ENCODE data around the gene SCAMP4. TPM values are rescaled to one million over a fixed set of nuclear protein-coding genes. Genes with fewer than 3 reads are reported as not detected.

SCAMP4 gene
- total RNA-seq, 1 experiment from 2014 or later = 69.0 TPM

- H3K9me3 ChIP-seq (ENCODE audit: control insufficient read depth, low read depth, low read length) = no peaks in the 10 kb centered on the region
- H3K9me3 Mint-ChIP-seq = no peaks in the 10 kb centered on the region; a peak in 1 of 5 replicates
- H2AK5ac ChIP-seq (ENCODE audit: insufficient read length, low read length) = no peak overlapping the region
- no peak for TF ChIP-seq CTCF (conservative IDR thresholded peaks at IDR 0.05)
- H3K4me2 ChIP-seq (ENCODE audit: insufficient read depth, insufficient read length, low read length) = peak overlapping the region; percentile 74
- peak overlapping the region in 1 of 3 experiments; percentile 65; a peak in 4 of 7 replicates for H3K27ac Mint-ChIP-seq
- H3K79me1 ChIP-seq (ENCODE audit: insufficient read depth, low read depth, low read length, poor library complexity, severe bottlenecking) = peaks cover 23% of the 10 kb centered on the region
- H3K23ac ChIP-seq (ENCODE audit: insufficient read length, low read depth, low read length) = no peak overlapping the region
- no peak overlapping the region for H4K8ac ChIP-seq (replicated peaks; ENCODE audit: insufficient read length, low read depth, low read length)
- H3K4ac ChIP-seq (ENCODE audit: low read depth, low read length) = no peak overlapping the region
- peaks cover 9% of the 10 kb centered on the region for H3K23me2 ChIP-seq (ENCODE audit: insufficient read length, low read depth, low read length, poor library complexity, severe bottlenecking)
- H3K27me3 Mint-ChIP-seq (ENCODE audit: low read depth) = peaks cover 2% of the 10 kb centered on the region; the same call in 1 of the 2 replicates
- H4K20me1 ChIP-seq (ENCODE audit: control insufficient read depth, insufficient read depth, insufficient read length) = no peaks in the 10 kb centered on the region
- no peak overlapping the region for H2BK5ac ChIP-seq (ENCODE audit: insufficient read length, low read length)
- no peak overlapping the region for H2BK15ac ChIP-seq (ENCODE audit: low read depth, low read length)
- H2BK12ac ChIP-seq (ENCODE audit: insufficient read length, low read depth, low read length) = no peak overlapping the region
- H3K4me1 Mint-ChIP-seq = peaks cover 33 to 34% of the 10 kb centered on the region in 2 experiments
- no peak overlapping the region for H2AFZ ChIP-seq (ENCODE audit: low read length)
- peak overlapping the region; percentile 63 for H4K91ac ChIP-seq (ENCODE audit: insufficient read length, low read depth, low read length)
- no peak overlapping the region for H3K56ac ChIP-seq (ENCODE audit: insufficient read length, low read depth, low read length)
- DNase-seq = no peak
- H3K18ac ChIP-seq (ENCODE audit: insufficient read length, low read depth, low read length) = no peak overlapping the region
- no peak overlapping the region for H4K5ac ChIP-seq (ENCODE audit: insufficient read length, low read depth, low read length)
- no peak overlapping the region for H2BK120ac ChIP-seq (ENCODE audit: low read depth, low read length, poor library complexity, severe bottlenecking)
- H3T11ph ChIP-seq (ENCODE audit: low read length) = no peak overlapping the region
- no peak overlapping the region for H2BK20ac ChIP-seq (ENCODE audit: low read depth, low read length, poor library complexity, severe bottlenecking)
- peak overlapping the region; percentile 51; the same call in 1 of the 2 replicates for H3K14ac ChIP-seq (ENCODE audit: insufficient read depth, low read length)
- 0 out of 7 replicates have a peak, but pooled peaks cover 0 to 4% (median 0%) of the 10 kb centered on the region in 3 experiments for H3K36me3 Mint-ChIP-seq (ENCODE audit: insufficient read depth in 1 of 3, low read depth in 3 of 3)
- peaks cover 12% of the 10 kb centered on the region; the same call in 1 of the 2 replicates for H3K79me2 ChIP-seq (ENCODE audit: insufficient read depth, low read length)
- no CpG with 5 or more reads among the region's 11 CpGs for WGBS (ENCODE audit: extremely low coverage, insufficient read length, low lambda C conversion rate)
- peak overlapping the region; percentile 91 to 95 for H3K4me3 Mint-ChIP-seq
- peak overlapping the region; percentile 66 for H3K9ac ChIP-seq (ENCODE audit: extremely low read depth, insufficient read length, low read length)
- peaks cover 11% of the 10 kb centered on the region; the same call in 1 of the 2 replicates for H3K4me1 ChIP-seq (ENCODE audit: insufficient read depth, low read length)
- no peak overlapping the region for H3K27ac ChIP-seq (ENCODE audit: insufficient read length, low read depth, low read length)
- H3K27me3 ChIP-seq (ENCODE audit: insufficient read depth, low read length) = no peaks in the 10 kb centered on the region
Measured at GRCh38 chr19:1884291-1884718, 20.9 kb upstream of the SCAMP4 start.

All from H9 (cell line).